Tibial artery (tissue), 4 donors: ENCODE results near the gene NTN3.

Experiments used
- DNase-seq, 2 donors: peaks; one replicate each; pipeline ENCODE4 v3.0.0-alpha.2; 2019
- H3K27ac ChIP-seq, 2 donors: fragments of 200-600 bp; sonication (generic) in 1 of 2; 1 replicate in 1 of 2; 2 replicates in 1 of 2; pipeline ENCODE4 v1.5.1; 2018 to 2019; ENCODE audit warnings: mild to moderate bottlenecking in 1 of 2
- H3K27me3 ChIP-seq, 2 donors: fragments of 200-600 bp; sonication (generic) in 1 of 2; one replicate each; pipeline versions ENCODE4 v1.5.1 to v1.6.0; 2016 to 2019
- H3K36me3 ChIP-seq, 3 donors: fragments of 200-600 bp; sonication (generic) in 2 of 3; one replicate each; pipeline ENCODE4 v1.5.1; 2016 to 2019; ENCODE audit warnings: mild to moderate bottlenecking in 2 of 3
- H3K4me1 ChIP-seq, 4 donors: fragments of 200-600 bp; sonication (generic) in 2 of 4; 1 replicate in 3 of 4; 2 replicates in 1 of 4; pipeline ENCODE4 v1.5.1; 2016 to 2019
- H3K4me3 ChIP-seq, 2 donors: fragments of 200-600 bp; sonication (generic) in 1 of 2; 1 replicate in 1 of 2; 2 replicates in 1 of 2; pipeline ENCODE4 v1.5.1; 2018 to 2019; ENCODE audit warnings: mild to moderate bottlenecking in 2 of 2
- H3K9me3 ChIP-seq, 3 donors: fragments of 200-600 bp; sonication (generic) in 1 of 3; one replicate each; pipeline ENCODE4 v1.5.1; 2016 to 2019
- intact Hi-C: fragments of 100-400 bp; cut with DNase I; formaldehyde crosslinking; loops from one replicate; pipeline ENCODE4 v1.15.0; 2023; ENCODE audit warnings: low total_unique reads
- TF ChIP-seq, protein P1 (sequence below), 2 experiments: fragments of 200-600 bp in 1 of 2; fragments of 450-650 bp in 1 of 2; IDR thresholded peaks; one replicate each; pipeline ENCODE4 v1.5.1; 2017 to 2019; ENCODE audit warnings: antibody characterized with exemption in 2 of 2, mild to moderate bottlenecking in 1 of 2, moderate library complexity in 1 of 2

The NTN3 gene

DNA sequence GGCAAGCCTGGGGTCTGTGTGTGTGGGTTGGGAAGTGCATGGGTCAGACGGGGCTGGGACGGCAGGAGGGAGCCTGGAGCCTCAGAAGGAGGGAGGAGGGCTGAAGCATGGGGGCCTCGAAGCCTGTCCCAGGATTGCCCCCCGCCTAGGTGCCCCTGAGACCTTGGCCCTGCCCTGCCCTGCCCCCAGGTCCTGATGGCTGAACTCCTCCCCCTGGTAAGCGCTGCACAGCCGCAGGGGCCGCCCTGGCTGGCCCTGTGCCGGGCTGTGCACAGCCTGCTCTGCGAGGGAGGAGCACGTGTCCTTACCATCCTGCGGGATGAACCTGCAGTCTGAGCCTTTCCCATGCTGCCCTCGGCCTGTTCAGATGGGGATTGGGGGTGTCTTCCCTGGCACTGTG, 6.8 kb upstream of the NTN3 start:
- intact Hi-C loops = no loop called here
- Histone ChIP-seq H3K36me3 (no peaks in the 10 kb centered on the region), H3K4me1 (peaks cover 11 to 35% (median 29%) of the 10 kb centered on the region in 4 donors), H3K9me3 (no peaks in the 10 kb centered on the region), H3K27me3 (peaks cover 0 to 32% of the 10 kb centered on the region in 2 donors), H3K4me3 (no peak overlapping the region), H3K27ac (no peak overlapping the region)
- DNase-seq = no peak
- TF ChIP-seq, protein P1, sequence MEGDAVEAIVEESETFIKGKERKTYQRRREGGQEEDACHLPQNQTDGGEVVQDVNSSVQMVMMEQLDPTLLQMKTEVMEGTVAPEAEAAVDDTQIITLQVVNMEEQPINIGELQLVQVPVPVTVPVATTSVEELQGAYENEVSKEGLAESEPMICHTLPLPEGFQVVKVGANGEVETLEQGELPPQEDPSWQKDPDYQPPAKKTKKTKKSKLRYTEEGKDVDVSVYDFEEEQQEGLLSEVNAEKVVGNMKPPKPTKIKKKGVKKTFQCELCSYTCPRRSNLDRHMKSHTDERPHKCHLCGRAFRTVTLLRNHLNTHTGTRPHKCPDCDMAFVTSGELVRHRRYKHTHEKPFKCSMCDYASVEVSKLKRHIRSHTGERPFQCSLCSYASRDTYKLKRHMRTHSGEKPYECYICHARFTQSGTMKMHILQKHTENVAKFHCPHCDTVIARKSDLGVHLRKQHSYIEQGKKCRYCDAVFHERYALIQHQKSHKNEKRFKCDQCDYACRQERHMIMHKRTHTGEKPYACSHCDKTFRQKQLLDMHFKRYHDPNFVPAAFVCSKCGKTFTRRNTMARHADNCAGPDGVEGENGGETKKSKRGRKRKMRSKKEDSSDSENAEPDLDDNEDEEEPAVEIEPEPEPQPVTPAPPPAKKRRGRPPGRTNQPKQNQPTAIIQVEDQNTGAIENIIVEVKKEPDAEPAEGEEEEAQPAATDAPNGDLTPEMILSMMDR (IDR thresholded peaks at IDR 0.05) = no peak

DNA sequence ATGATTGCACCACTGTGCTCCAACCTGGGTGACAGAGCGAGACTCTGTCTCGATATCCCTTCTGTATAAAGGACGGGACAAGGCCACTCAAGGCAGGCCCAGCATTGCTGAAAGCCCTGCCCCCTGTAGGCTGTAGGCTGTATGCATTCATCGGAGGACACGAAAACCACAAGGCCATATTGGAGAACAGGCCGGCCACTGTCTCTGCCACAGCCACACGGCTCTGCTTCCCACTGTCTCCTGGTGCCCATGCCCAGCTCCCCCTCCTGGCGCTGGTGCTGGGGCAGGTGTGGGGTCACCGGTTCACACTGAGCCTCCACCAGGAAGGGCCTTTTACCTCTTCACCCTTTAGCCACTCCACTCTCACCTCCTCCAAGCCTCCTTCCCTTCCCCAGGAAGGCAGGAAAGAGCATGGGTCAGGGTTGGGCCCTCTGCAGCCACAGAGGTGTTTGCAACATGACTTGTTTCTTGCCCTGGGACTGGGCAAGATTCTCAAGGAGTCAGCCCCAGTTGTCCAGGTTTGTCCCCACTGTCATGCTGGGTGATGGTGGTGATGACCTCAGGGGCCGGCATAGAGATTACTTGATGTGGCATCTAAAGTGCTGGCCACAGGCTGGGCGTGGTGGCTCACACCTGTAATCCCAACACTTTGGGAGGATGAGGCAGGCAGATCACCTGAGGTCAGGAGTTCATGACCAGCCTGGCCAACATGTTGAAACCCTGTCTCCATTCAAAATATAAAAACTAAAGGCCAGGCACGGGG, 5.3 kb upstream of the NTN3 start:
- H3K27ac ChIP-seq = no peak overlapping the region
- H3K9me3 ChIP-seq = no peaks in the 10 kb centered on the region
- TF ChIP-seq, protein P1 (IDR thresholded peaks at IDR 0.05) = no peak
- H3K36me3 ChIP-seq = no peaks in the 10 kb centered on the region
- H3K4me1 ChIP-seq = peaks cover 1 to 36% (median 26%) of the 10 kb centered on the region in 4 donors
- H3K4me3 ChIP-seq = no peak overlapping the region
- peaks cover under 1 to 47% of the 10 kb centered on the region in 2 donors for H3K27me3 ChIP-seq
- intact Hi-C loops = no loop called here
- DNase-seq = no peak

DNA sequence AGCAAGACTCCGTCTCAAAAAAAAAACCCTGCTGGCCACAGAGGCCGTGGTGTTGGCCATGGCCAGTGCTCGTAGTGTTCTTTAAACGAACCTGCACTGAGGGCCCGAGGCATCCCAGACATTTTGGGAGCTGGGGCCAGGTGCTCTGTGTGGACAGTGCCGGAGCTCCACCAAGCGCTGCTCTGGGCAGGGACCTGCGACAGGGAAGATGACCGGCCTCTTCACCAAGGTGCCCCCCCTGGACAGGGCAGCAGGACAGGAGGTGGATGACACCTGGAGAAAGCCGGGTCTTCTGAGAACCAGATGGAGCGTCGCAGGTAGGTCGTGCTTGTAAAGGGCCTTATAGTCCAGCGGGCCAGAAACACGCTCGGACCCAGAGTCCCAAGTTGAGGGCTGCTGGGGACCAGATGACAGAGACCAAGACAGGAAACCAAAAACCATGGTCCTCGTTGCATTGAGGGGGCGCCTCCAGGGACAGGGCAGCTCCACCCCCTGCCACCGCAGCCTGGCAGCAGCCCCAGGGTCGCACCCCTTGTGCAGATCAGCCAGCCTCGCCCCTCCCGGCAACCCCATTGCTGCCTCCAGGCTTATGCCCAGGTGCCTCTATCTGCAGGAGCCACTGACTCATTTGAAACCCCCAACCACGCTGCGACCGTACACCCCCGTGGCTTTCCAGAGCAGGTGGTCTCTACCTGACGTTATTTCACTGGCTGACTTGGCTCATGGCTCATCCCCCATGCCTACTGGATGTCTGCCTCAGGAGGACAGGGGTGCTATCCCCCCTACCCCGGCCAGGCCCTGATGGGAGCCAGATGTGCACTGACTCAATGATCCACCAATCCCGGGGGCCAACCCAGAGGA, 4.2 kb upstream of the NTN3 start:
- peaks cover 6 to 47% (median 36%) of the 10 kb centered on the region in 4 donors for H3K4me1 ChIP-seq
- no peak for DNase-seq
- H3K27ac ChIP-seq = no peak overlapping the region
- peak overlapping the region; percentile 49 to 66 for H3K4me3 ChIP-seq
- no peaks in the 10 kb centered on the region for H3K9me3 ChIP-seq
- peaks cover 6 to 57% of the 10 kb centered on the region in 2 donors for H3K27me3 ChIP-seq
- intact Hi-C loops = no loop called here
- H3K36me3 ChIP-seq = no peaks in the 10 kb centered on the region
- TF ChIP-seq, protein P1 (IDR thresholded peaks at IDR 0.05) = no peak

DNA sequence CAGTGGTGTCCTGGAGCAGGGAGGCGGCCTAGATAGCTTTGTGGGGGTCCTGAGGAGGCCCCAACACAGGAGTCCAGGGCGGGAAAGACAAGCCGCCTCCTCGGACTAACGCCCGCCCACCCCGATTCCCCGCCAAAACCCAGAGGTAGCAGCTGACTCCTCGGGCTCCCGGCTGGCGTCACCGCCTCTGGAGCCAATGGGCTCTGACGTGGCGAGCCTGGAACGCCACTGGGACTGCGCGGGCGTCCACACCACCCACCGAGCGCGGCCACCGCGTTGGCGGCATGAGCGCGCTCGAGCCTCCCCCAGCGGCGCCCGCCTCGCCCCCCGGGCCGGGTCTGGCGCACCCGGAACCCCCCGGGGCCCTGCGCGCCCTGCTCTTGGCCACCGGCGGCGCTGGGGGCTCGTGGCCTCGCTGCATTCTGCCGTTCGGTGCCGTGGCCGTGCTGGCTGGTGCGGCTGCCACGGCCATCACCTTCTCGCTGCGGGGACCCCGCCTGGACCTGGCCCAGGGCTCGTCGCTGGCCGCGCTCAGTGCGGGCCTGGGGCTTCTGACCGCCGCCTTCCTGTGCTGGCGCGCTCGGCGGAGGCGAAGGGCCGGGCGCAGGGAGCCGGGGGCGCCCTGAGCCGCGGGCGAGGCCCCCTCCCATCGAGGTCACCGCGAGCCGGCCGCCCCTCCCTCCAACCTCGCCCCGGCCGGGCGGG, 3.4 kb upstream of the NTN3 start:
- intact Hi-C loops = no loop called here
- TF ChIP-seq, protein P1 (IDR thresholded peaks at IDR 0.05) = no peak
- H3K36me3 ChIP-seq = no peaks in the 10 kb centered on the region
- peak overlapping the region; percentile 32 to 40 for H3K27ac ChIP-seq
- peak; percentile 75 to 91 for DNase-seq
- peaks cover 6 to 65% of the 10 kb centered on the region in 2 donors for H3K27me3 ChIP-seq
- H3K4me3 ChIP-seq = peak overlapping the region; percentile 49 to 66
- H3K4me1 ChIP-seq = peaks cover 6 to 53% (median 36%) of the 10 kb centered on the region in 4 donors
- H3K9me3 ChIP-seq = no peaks in the 10 kb centered on the region

DNA sequence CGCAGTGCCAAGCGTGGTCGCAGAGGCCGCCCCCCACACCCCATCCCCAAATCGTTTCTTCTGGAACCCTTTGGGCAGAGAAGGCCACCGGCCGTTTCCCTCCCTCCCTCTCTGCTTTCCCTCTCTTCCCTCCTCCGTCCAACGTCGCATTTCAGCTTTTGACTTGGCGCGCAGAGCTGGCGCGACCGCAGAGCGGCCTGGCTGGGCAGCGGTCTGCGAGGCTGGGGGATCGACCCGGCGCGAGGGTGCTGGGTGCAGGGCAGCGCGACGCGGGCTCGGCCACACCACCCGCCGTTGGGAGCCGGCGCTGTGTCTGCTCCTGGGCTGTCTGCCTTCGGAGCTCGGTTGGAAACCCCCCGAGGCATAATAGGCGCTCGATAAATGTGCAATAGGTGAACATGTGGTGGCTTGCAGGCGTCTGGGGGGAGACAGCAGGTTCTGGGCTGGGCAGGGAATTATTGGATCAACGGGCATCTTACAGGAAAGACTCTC, 2.8 kb upstream of the NTN3 start:
- Histone ChIP-seq H3K27ac (peak overlapping the region; percentile 32 to 40), H3K36me3 (no peaks in the 10 kb centered on the region), H3K9me3 (no peaks in the 10 kb centered on the region), H3K27me3 (peaks cover 6 to 71% of the 10 kb centered on the region in 2 donors), H3K4me1 (peaks cover 6 to 58% (median 40%) of the 10 kb centered on the region in 4 donors), H3K4me3 (peak overlapping the region; percentile 49 to 66)
- no peak for DNase-seq
- TF ChIP-seq, protein P1 (IDR thresholded peaks at IDR 0.05) = no peak
- intact Hi-C loops = no loop called here
